ENCODE results near the gene C16orf86.

The C16orf86 gene

DNA sequence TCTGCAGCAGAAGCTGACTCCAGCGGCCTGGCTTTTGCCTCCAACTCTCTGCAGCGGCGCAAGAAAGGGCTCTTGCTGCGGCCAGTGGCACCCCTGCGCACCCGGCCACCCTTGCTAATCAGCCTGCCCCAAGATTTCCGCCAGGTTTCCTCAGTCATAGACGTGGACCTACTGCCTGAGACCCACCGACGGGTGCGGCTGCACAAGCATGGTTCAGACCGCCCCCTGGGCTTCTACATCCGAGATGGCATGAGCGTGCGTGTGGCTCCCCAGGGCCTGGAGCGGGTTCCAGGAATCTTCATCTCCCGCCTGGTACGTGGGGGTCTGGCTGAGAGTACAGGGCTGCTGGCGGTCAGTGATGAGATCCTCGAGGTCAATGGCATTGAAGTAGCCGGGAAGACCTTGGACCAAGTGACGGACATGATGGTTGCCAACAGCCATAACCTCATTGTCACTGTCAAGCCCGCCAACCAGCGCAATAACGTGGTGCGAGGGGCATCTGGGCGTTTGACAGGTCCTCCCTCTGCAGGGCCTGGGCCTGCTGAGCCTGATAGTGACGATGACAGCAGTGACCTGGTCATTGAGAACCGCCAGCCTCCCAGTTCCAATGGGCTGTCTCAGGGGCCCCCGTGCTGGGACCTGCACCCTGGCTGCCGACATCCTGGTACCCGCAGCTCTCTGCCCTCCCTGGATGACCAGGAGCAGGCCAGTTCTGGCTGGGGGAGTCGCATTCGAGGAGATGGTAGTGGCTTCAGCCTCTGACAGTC, 4.5 kb upstream of the C16orf86 start:
- no peak for TF ChIP-seq SIN3A (IDR thresholded peaks at IDR 0.05; ENCODE audit: borderline replicate concordance, insufficient read depth, low read length)
- no peak for TF ChIP-seq POLR2AphosphoS5 (IDR thresholded peaks at IDR 0.05; ENCODE audit: low read depth, low read length)
- TF ChIP-seq, protein P1, sequence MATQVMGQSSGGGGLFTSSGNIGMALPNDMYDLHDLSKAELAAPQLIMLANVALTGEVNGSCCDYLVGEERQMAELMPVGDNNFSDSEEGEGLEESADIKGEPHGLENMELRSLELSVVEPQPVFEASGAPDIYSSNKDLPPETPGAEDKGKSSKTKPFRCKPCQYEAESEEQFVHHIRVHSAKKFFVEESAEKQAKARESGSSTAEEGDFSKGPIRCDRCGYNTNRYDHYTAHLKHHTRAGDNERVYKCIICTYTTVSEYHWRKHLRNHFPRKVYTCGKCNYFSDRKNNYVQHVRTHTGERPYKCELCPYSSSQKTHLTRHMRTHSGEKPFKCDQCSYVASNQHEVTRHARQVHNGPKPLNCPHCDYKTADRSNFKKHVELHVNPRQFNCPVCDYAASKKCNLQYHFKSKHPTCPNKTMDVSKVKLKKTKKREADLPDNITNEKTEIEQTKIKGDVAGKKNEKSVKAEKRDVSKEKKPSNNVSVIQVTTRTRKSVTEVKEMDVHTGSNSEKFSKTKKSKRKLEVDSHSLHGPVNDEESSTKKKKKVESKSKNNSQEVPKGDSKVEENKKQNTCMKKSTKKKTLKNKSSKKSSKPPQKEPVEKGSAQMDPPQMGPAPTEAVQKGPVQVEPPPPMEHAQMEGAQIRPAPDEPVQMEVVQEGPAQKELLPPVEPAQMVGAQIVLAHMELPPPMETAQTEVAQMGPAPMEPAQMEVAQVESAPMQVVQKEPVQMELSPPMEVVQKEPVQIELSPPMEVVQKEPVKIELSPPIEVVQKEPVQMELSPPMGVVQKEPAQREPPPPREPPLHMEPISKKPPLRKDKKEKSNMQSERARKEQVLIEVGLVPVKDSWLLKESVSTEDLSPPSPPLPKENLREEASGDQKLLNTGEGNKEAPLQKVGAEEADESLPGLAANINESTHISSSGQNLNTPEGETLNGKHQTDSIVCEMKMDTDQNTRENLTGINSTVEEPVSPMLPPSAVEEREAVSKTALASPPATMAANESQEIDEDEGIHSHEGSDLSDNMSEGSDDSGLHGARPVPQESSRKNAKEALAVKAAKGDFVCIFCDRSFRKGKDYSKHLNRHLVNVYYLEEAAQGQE (IDR thresholded peaks at IDR 0.05; ENCODE audit: insufficient read depth in 1 of 2, low read depth in 2 of 2, low read length in 2 of 2): no peak

- TF ChIP-seq TAF1 (IDR thresholded peaks at IDR 0.05; ENCODE audit: borderline replicate concordance, insufficient read depth, low read length) (no peak), SIN3A (IDR thresholded peaks at IDR 0.05; ENCODE audit: borderline replicate concordance, insufficient read depth, low read length) (no peak), FOXP2 (optimal IDR thresholded peaks at IDR 0.05; ENCODE audit: borderline replicate concordance, extremely low read depth, extremely low read length, insufficient read depth) (no peak), POLR2AphosphoS5 (IDR thresholded peaks at IDR 0.05; ENCODE audit: low read depth, low read length) (no peak)
- TF ChIP-seq, protein P1 (IDR thresholded peaks at IDR 0.05; ENCODE audit: insufficient read depth in 1 of 2, low read depth in 2 of 2, low read length in 2 of 2): no peak
These were observed 4.0 kb upstream of the C16orf86 start for GRCh38 chr16:67662653-67663010.

DNA sequence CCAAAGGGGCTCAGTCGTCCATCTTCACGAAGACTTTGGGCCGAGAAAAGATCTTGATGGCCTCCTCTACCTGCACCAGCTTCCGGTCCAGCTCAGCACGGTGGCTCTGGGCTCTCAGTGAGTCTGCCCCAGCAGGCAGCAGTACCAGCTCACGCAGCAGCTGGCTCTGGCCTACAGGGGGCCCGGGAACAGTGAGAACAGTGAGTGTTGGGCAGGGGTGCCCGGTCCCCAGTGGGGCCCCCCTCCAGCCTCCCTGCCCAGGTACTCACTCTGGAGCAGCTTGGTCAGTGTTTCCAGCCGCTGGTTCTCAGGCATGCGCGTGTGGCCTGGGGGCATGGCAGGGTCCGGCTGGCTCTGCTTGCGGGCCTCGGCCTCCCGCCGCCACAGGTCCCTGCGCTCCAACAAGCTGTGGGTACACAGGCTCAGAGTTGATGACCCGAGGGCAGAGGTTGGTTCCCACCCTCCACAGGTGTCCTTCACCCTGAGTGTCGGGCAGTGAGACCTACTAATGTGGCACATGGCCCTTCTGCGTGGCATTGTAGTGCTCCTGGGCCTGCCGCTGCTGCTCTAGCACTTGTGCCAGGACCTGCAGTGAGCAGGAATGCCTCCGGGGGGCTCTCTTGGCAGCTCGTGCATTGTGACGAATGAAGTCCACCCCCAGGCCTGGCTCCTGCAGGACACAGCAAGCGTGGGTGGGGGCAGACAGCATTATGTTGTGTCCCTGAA, 3.3 kb upstream of the C16orf86 start:
- TF ChIP-seq SIN3A (IDR thresholded peaks at IDR 0.05; ENCODE audit: borderline replicate concordance, insufficient read depth, low read length) (no peak), POLR2AphosphoS5 (IDR thresholded peaks at IDR 0.05; ENCODE audit: low read depth, low read length) (no peak)
- TF ChIP-seq, protein P1 (IDR thresholded peaks at IDR 0.05; ENCODE audit: insufficient read depth in 1 of 2, low read depth in 2 of 2, low read length in 2 of 2): no peak

- TF ChIP-seq FOXP2 (optimal IDR thresholded peaks at IDR 0.05; ENCODE audit: borderline replicate concordance, extremely low read depth, extremely low read length, insufficient read depth) (no peak), POLR2AphosphoS5 (IDR thresholded peaks at IDR 0.05; ENCODE audit: low read depth, low read length) (no peak), SIN3A (IDR thresholded peaks at IDR 0.05; ENCODE audit: borderline replicate concordance, insufficient read depth, low read length) (no peak), TAF1 (IDR thresholded peaks at IDR 0.05; ENCODE audit: borderline replicate concordance, insufficient read depth, low read length) (no peak)
These were observed 2.8 kb upstream of the C16orf86 start for GRCh38 chr16:67663877-67664222.

DNA sequence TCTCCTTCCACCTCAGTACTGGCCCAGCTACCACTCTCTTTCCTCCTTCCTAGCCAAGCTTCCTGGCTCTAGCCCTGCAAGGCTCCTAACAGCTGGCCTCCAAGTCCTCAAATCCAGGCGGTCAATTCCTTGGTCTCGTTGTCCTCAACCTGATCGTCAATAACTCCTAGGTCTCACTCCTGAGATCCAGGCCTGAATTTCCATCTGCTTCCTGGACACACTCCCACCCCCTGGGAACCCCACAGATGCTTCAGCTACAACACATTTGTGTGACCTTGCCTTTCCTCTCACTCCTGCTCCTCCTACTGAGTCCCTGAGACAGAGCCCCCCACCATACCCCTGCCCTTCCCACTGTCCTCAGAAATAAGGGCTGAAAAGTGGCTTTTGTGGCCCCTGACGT, 2.4 kb upstream of the C16orf86 start:
- TF ChIP-seq, protein P1 (IDR thresholded peaks at IDR 0.05; ENCODE audit: insufficient read depth in 1 of 2, low read depth in 2 of 2, low read length in 2 of 2): no peak
- TF ChIP-seq FOXP2 (optimal IDR thresholded peaks at IDR 0.05; ENCODE audit: borderline replicate concordance, extremely low read depth, extremely low read length, insufficient read depth): no peak
- TF ChIP-seq TAF1 (IDR thresholded peaks at IDR 0.05; ENCODE audit: borderline replicate concordance, insufficient read depth, low read length): no peak
- no peak for TF ChIP-seq SIN3A (IDR thresholded peaks at IDR 0.05; ENCODE audit: borderline replicate concordance, insufficient read depth, low read length)
- no peak for TF ChIP-seq POLR2AphosphoS5 (IDR thresholded peaks at IDR 0.05; ENCODE audit: low read depth, low read length)

Data from PFSK-1 (cell line).